IMR-90 (cell line): Measurements from ENCODE around the gene RAB11FIP4. TPM values are rescaled to one million over a fixed set of nuclear protein-coding genes. Genes with fewer than 3 reads are reported as not detected.

Source experiments
- ATAC-seq: fragments of 200-7000 bp; cut with Tn5 transposase; 2 replicates; pipeline ENCODE4 v1.9.1; 2020; ENCODE audit warnings: low read depth, mild to moderate bottlenecking, moderate library complexity
- BruUV-seq: library from RNA; stranded (reverse); fragments of 400-500 nt; replicated peaks from 2 replicates; lab custom pipeline; 2021; lab: Mats Ljungman, UMichigan
- CTCF ChIA-PET: fragments of 300-600 bp; formaldehyde crosslinking; extraction: SDS; loops from one replicate; lab custom pipeline; 2021; ENCODE audit warnings: antibody characterized with exemption; lab: Yijun Ruan, JAX
- POLR2A ChIA-PET: fragments of 300-600 bp; sonication (Branson Sonifier 250); formaldehyde crosslinking; loops from one replicate; lab custom pipeline; 2022; ENCODE audit warnings: antibody characterized with exemption; ENCODE audit not compliant: unreplicated experiment; lab: Charles Lee
- DNase-seq: peaks from one replicate; pipeline ENCODE4 v3.0.0; 2013
- H2AFZ ChIP-seq: replicated peaks from 2 replicates; pipeline ENCODE3; 2013; ENCODE audit warnings: low read length, mild to moderate bottlenecking; ENCODE audit not compliant: poor library complexity
- H2AK5ac ChIP-seq: 2 replicates; pipeline ENCODE4 v1.6.1; 2013; ENCODE audit warnings: low read depth, low read length, inconsistent platforms
- H2AK9ac ChIP-seq: replicated peaks from 2 replicates; pipeline ENCODE3; 2013; ENCODE audit warnings: mild to moderate bottlenecking, low read depth, low read length, moderate library complexity; ENCODE audit not compliant: poor library complexity
- H2BK120ac ChIP-seq: 2 replicates; pipeline ENCODE4 v1.6.1; 2013; ENCODE audit warnings: low read depth, low read length, inconsistent platforms
- H2BK15ac ChIP-seq: 3 replicates; pipeline ENCODE4 v1.6.1; 2013; ENCODE audit warnings: low read depth, low read length, inconsistent platforms
- H2BK20ac ChIP-seq: 2 replicates; pipeline ENCODE4 v1.6.1; 2013; ENCODE audit warnings: low read depth, mild to moderate bottlenecking, inconsistent platforms, low read length, moderate library complexity
- H2BK5ac ChIP-seq: 2 replicates; pipeline ENCODE4 v1.6.1; 2013; ENCODE audit warnings: mild to moderate bottlenecking, low read depth, low read length, inconsistent platforms; ENCODE audit not compliant: poor library complexity, severe bottlenecking
- H3K14ac ChIP-seq: replicated peaks from 2 replicates; pipeline ENCODE4 v1.6.1; 2013; ENCODE audit warnings: low read depth, low read length, inconsistent platforms
- H3K18ac ChIP-seq: 2 replicates; pipeline ENCODE4 v1.6.1; 2013; ENCODE audit warnings: low read depth, low read length, control low read depth
- H3K23ac ChIP-seq: 2 replicates; pipeline ENCODE4 v1.6.1; 2013; ENCODE audit warnings: low read depth, low read length, inconsistent platforms
- H3K27ac ChIP-seq: 2 replicates; pipeline ENCODE4 v1.5.1; 2013; ENCODE audit warnings: mild to moderate bottlenecking, control low read depth, low read length; ENCODE audit not compliant: insufficient read depth
- H3K27me3 ChIP-seq: 2 replicates; pipeline ENCODE4 v1.6.1; 2013; ENCODE audit warnings: low read length; ENCODE audit not compliant: control insufficient read depth, insufficient read depth
- H3K36me3 ChIP-seq: 2 replicates; pipeline ENCODE4 v1.6.1; 2013; ENCODE audit warnings: low read length, mixed read lengths; ENCODE audit not compliant: control insufficient read depth, insufficient read depth
- H3K4ac ChIP-seq: 2 replicates; pipeline ENCODE4 v1.6.1; 2013; ENCODE audit warnings: low read depth, low read length, inconsistent platforms
- H3K4me1 ChIP-seq: 2 replicates; pipeline ENCODE4 v1.6.1; 2013; ENCODE audit warnings: low read length, mixed read lengths; ENCODE audit not compliant: control insufficient read depth, insufficient read depth
- H3K4me2 ChIP-seq: 2 replicates; pipeline ENCODE4 v1.6.1; 2013; ENCODE audit warnings: low read depth, mild to moderate bottlenecking, control low read depth, low read length, moderate library complexity
- H3K4me3 ChIP-seq: 2 replicates; pipeline ENCODE4 v1.5.1; 2013; ENCODE audit warnings: low read depth, mild to moderate bottlenecking, control low read depth, low read length, moderate library complexity; ENCODE audit not compliant: insufficient read depth
- H3K56ac ChIP-seq: 2 replicates; pipeline ENCODE4 v1.6.1; 2013; ENCODE audit warnings: low read length, inconsistent platforms; ENCODE audit not compliant: insufficient read depth; ENCODE audit errors: extremely low read depth
- H3K79me1 ChIP-seq, 2 experiments: 2 replicates each; pipeline ENCODE4 v1.6.1; 2013; ENCODE audit warnings: low read length in 2 of 2, inconsistent platforms in 1 of 2, low read depth in 1 of 2
- H3K9ac ChIP-seq: 2 replicates; pipeline ENCODE4 v1.6.1; 2013; ENCODE audit warnings: low read depth, low read length, control low read depth
- H3K9me1 ChIP-seq: 2 replicates; pipeline ENCODE4 v1.6.1; 2013; ENCODE audit warnings: low read length, inconsistent platforms; ENCODE audit not compliant: insufficient read depth
- H3K9me3 ChIP-seq: 2 replicates; pipeline ENCODE4 v1.6.1; 2013; ENCODE audit warnings: low read length; ENCODE audit not compliant: control insufficient read depth, insufficient read depth
- H4K20me1 ChIP-seq: 2 replicates; pipeline ENCODE4 v1.6.1; 2013; ENCODE audit warnings: low read length, inconsistent platforms; ENCODE audit not compliant: insufficient read depth
- H4K5ac ChIP-seq: 2 replicates; pipeline ENCODE4 v1.6.1; 2013; ENCODE audit warnings: mild to moderate bottlenecking, low read depth, low read length, control low read depth
- H4K8ac ChIP-seq, 2 experiments: 2 replicates each; pipeline ENCODE4 v1.6.1; 2013; ENCODE audit warnings: low read depth in 2 of 2, low read length in 2 of 2, control low read depth in 1 of 2, inconsistent platforms in 1 of 2
- H4K91ac ChIP-seq: 2 replicates; pipeline ENCODE4 v1.6.1; 2013; ENCODE audit warnings: low read depth, low read length, inconsistent platforms; ENCODE audit not compliant: insufficient read depth
- BHLHE40 ChIP-seq: fragments of 150-350 bp; IDR thresholded peaks from 2 replicates; pipeline ENCODE4 v1.6.1; 2016; ENCODE audit warnings: mild to moderate bottlenecking, low read depth, low read length
- CEBPB ChIP-seq: IDR thresholded peaks from 2 replicates; pipeline ENCODE4 v1.6.1; 2012; ENCODE audit warnings: low read depth, low read length, improper control_type of control experiment
- CHD1 ChIP-seq: IDR thresholded peaks from 2 replicates; pipeline ENCODE4 v1.6.1; 2012; ENCODE audit warnings: low read depth, low read length, improper control_type of control experiment
- FOS ChIP-seq: fragments of 150-350 bp; IDR thresholded peaks from 2 replicates; pipeline ENCODE4 v1.6.1; 2016; ENCODE audit warnings: low read depth, low read length
- MAZ ChIP-seq: IDR thresholded peaks from 2 replicates; pipeline ENCODE4 v1.6.1; 2012; ENCODE audit warnings: low read depth, mild to moderate bottlenecking, low read length, improper control_type of control experiment, moderate library complexity, borderline replicate concordance
- MXI1 ChIP-seq: IDR thresholded peaks from 2 replicates; pipeline ENCODE4 v1.6.1; 2012; ENCODE audit warnings: low read depth, mild to moderate bottlenecking, low read length, moderate library complexity, borderline replicate concordance
- NFE2L2 ChIP-seq: fragments of 150-350 bp; IDR thresholded peaks from 2 replicates; pipeline ENCODE4 v1.6.1; 2016; ENCODE audit warnings: low read depth, mild to moderate bottlenecking, low read length
- POLR2A ChIP-seq: IDR thresholded peaks from 2 replicates; pipeline ENCODE4 v1.6.1; 2012; ENCODE audit warnings: mild to moderate bottlenecking, low read depth, low read length
- RAD21 ChIP-seq: IDR thresholded peaks from 2 replicates; pipeline ENCODE4 v1.6.1; 2012; ENCODE audit warnings: low read length, improper control_type of control experiment
- RCOR1 ChIP-seq: IDR thresholded peaks from 2 replicates; pipeline ENCODE4 v1.6.1; 2012; ENCODE audit warnings: mild to moderate bottlenecking, low read length, improper control_type of control experiment; ENCODE audit not compliant: insufficient replicate concordance
- RFX5 ChIP-seq: IDR thresholded peaks from 2 replicates; pipeline ENCODE4 v1.8.0; 2012; ENCODE audit warnings: low read depth, mild to moderate bottlenecking, low read length, moderate library complexity
- WGBS, 2 experiments: methylation state at CpG; one replicate each; pipeline versions ENCODE4 v1.1.5 to v1.1.7; 2013; ENCODE audit warnings: missing lambda C conversion rate in 2 of 2; ENCODE audit not compliant: insufficient read length in 1 of 2; ENCODE audit errors: extremely low coverage in 2 of 2; 5-methylcytosine and 5-hydroxymethylcytosine counted together
- dilution Hi-C: fragments of 300-500 bp; cut with HindIII; formaldehyde crosslinking; loops from one replicate; pipeline ENCODE4 v1.14.3; 2018; ENCODE audit warnings: low sequenced_read_pairs; ENCODE audit not compliant: unreplicated experiment
- in situ Hi-C: fragments of 300-500 bp; cut with MboI; formaldehyde crosslinking; loops from 3 replicates; pipeline ENCODE4 v1.14.3; 2019; ENCODE audit warnings: low sequenced_read_pairs, inconsistent platforms, mixed read lengths
- intact Hi-C: fragments of 100-400 bp; cut with micrococcal nuclease; formaldehyde crosslinking; loops from 2 replicates; pipeline ENCODE4 v1.10.0; 2022
- polyA plus RNA-seq, 3 experiments: library from polyadenylated mRNA; depleted of rRNA; stranded (reverse); fragments of >200 nt; gene quantifications; 2 replicates each; pipeline ENCODE4 v1.2.3, GENCODE V29; 2012; ENCODE audit warnings: low replicate concordance in 1 of 3
- total RNA-seq: library from RNA; depleted of rRNA; stranded (reverse); fragments of >200 nt; gene quantifications from 2 replicates; pipeline ENCODE4 v1.2.3, GENCODE V29; 2012
- TF ChIP-seq, protein P1 (sequence below): fragments of 150-350 bp; IDR thresholded peaks from 2 replicates; pipeline ENCODE4 v1.6.1; 2017; ENCODE audit warnings: mild to moderate bottlenecking, antibody characterized with exemption, low read length, low read depth
- TF ChIP-seq, protein P2 (sequence below): conservative IDR thresholded peaks from 2 replicates; pipeline ENCODE4 v1.5.1; 2012; ENCODE audit warnings: mild to moderate bottlenecking, low read depth, low read length, improper control_type of control experiment
- TF ChIP-seq, protein P3 (sequence below): fragments of 150-350 bp; IDR thresholded peaks from 2 replicates; pipeline ENCODE4 v1.6.1; 2016; ENCODE audit warnings: low read depth, mild to moderate bottlenecking, low read length, moderate library complexity, borderline replicate concordance

RAB11FIP4 gene
- total and polyA plus RNA-seq, 2 of the 4 experiments (the other 2 are of a cell fraction), result 0.68 to 1.1 TPM

DNA sequence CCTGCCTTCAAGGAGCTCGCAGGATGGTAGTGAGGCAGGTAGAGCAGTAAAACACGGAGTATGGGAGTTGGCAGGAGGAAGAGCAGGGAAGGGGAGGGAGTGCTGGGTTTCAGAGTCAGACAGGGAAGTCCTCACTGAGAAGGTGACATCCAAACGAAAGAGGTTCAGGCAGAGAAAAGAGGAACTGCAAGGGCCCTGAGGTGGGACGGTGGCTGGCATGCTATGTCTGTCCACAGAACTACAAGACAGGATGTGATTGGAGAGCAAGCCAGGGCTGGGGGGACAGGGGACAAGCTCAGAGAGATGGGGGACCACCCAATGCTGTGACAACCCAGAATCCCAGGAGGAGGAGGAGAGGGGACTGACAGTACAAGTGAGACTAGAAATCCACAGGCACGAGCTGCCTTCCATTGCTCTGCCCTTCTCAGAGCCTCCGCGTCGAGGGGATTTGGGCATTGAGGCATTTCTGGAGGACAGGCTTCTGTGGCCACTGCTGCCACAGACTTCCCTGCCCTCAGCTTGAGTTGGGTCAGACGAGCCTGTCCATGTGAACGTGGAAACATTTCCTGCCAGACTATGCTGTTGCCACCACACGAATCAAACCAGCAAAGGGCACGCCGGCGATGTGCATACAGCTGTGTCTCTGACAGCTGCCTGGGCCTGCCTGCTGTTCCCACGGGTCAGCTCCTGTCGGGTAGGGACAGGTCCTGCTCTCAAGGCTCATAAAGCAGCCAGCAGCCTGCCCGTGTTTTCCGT is 100.1 kb downstream of the RAB11FIP4 start:
- Histone ChIP-seq H4K20me1 (no peaks in the 10 kb centered on the region), H4K5ac (no peak overlapping the region), H2BK5ac (no peak overlapping the region), H3K9me3 (no peaks in the 10 kb centered on the region), H3K27me3 (peaks cover 89% of the 10 kb centered on the region), H3K18ac (no peak overlapping the region), H2AFZ (no peak overlapping the region), H2AK5ac (no peak overlapping the region), H4K91ac (no peak overlapping the region), H3K4me2 (no peak overlapping the region), H3K36me3 (no peaks in the 10 kb centered on the region), H3K79me1 (no peaks in the 10 kb centered on the region), H3K9me1 (no peaks in the 10 kb centered on the region; the same call in 1 of the 2 replicates), H3K9ac (no peak overlapping the region), H3K4ac (no peak overlapping the region), H3K56ac (no peak overlapping the region), H3K27ac (no peak overlapping the region), H2BK15ac (no peak overlapping the region), H2BK120ac (no peak overlapping the region), H3K4me1 (no peaks in the 10 kb centered on the region; the same call in 1 of the 2 replicates), H4K8ac (no peak overlapping the region), H3K4me3 (no peak overlapping the region), H2BK20ac (no peak overlapping the region), H3K23ac (no peak overlapping the region), H3K14ac (no peak overlapping the region), H2AK9ac (no peak overlapping the region)
- BruUV-seq, result no TSS peak
- intact Hi-C loops (no loop called here), in situ Hi-C loops (no loop called here), dilution Hi-C loops (no loop called here)
- DNase-seq (no peak), ATAC-seq (no peak)
- TF ChIP-seq MAZ (no peak), CHD1 (no peak), RAD21 (no peak), RFX5 (no peak), POLR2A (no peak), NFE2L2 (no peak), RCOR1 (no peak), MXI1 (no peak), CEBPB (no peak), BHLHE40 (no peak), FOS (no peak)
- TF ChIP-seq, protein P1, sequence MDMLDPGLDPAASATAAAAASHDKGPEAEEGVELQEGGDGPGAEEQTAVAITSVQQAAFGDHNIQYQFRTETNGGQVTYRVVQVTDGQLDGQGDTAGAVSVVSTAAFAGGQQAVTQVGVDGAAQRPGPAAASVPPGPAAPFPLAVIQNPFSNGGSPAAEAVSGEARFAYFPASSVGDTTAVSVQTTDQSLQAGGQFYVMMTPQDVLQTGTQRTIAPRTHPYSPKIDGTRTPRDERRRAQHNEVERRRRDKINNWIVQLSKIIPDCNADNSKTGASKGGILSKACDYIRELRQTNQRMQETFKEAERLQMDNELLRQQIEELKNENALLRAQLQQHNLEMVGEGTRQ, result no peak
- TF ChIP-seq, protein P2, sequence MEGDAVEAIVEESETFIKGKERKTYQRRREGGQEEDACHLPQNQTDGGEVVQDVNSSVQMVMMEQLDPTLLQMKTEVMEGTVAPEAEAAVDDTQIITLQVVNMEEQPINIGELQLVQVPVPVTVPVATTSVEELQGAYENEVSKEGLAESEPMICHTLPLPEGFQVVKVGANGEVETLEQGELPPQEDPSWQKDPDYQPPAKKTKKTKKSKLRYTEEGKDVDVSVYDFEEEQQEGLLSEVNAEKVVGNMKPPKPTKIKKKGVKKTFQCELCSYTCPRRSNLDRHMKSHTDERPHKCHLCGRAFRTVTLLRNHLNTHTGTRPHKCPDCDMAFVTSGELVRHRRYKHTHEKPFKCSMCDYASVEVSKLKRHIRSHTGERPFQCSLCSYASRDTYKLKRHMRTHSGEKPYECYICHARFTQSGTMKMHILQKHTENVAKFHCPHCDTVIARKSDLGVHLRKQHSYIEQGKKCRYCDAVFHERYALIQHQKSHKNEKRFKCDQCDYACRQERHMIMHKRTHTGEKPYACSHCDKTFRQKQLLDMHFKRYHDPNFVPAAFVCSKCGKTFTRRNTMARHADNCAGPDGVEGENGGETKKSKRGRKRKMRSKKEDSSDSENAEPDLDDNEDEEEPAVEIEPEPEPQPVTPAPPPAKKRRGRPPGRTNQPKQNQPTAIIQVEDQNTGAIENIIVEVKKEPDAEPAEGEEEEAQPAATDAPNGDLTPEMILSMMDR, result no peak
- TF ChIP-seq, protein P3, sequence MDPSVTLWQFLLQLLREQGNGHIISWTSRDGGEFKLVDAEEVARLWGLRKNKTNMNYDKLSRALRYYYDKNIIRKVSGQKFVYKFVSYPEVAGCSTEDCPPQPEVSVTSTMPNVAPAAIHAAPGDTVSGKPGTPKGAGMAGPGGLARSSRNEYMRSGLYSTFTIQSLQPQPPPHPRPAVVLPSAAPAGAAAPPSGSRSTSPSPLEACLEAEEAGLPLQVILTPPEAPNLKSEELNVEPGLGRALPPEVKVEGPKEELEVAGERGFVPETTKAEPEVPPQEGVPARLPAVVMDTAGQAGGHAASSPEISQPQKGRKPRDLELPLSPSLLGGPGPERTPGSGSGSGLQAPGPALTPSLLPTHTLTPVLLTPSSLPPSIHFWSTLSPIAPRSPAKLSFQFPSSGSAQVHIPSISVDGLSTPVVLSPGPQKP, result no peak
- ChIA-PET CTCF (no interaction called here), POLR2A (no interaction called here)
- WGBS, 2 experiments, result 72% methylated on average over 14 of the region's 18 CpGs; no CpG with 5 or more reads in 1 of the 2 experiments
